Measurements from ENCODE around the gene DNAH14.

- no peak for TF ChIP-seq POLR2A (IDR thresholded peaks at IDR 0.05; ENCODE audit: low read depth, low read length)
- TF ChIP-seq POLR2AphosphoS5 (IDR thresholded peaks at IDR 0.05; ENCODE audit: low read depth, low read length), result no peak
- no peak for TF ChIP-seq TAF1 (IDR thresholded peaks at IDR 0.05; ENCODE audit: low read depth, low read length)
- no peak for TF ChIP-seq PAX5 (IDR thresholded peaks at IDR 0.05; ENCODE audit: insufficient read depth, low read length, severe bottlenecking)
- no peak for TF ChIP-seq SPI1 (IDR thresholded peaks at IDR 0.05; ENCODE audit: low read depth, low read length)
These were observed 489.1 kb downstream of the DNAH14 start for GRCh38 chr1:225418598-225418997.
